Panc1 (cell line): ENCODE data around the gene CBFB. TPM values are rescaled to one million over a fixed set of nuclear protein-coding genes. Genes with fewer than 3 reads are reported as not detected.

Experiments
- ATAC-seq: fragments of 200-7000 bp; cut with Tn5 transposase; 2 replicates; pipeline ENCODE4 v1.9.1; 2020; ENCODE audit warnings: mild to moderate bottlenecking, moderate library complexity
- BruUV-seq: library from RNA; stranded (reverse); fragments of 400-500 nt; replicated peaks from 2 replicates; lab custom pipeline; 2021; lab: Mats Ljungman, UMichigan
- CTCF ChIA-PET: fragments of 300-600 bp; sonication (Branson Sonifier 250); formaldehyde crosslinking; loops from one replicate; lab custom pipeline; 2022; ENCODE audit warnings: antibody characterized with exemption; lab: Charles Lee
- POLR2A ChIA-PET: fragments of 300-600 bp; sonication (Branson Sonifier 250); formaldehyde crosslinking; loops from one replicate; lab custom pipeline; 2022; ENCODE audit warnings: antibody characterized with exemption; lab: Charles Lee
- DNase-seq: peaks from one replicate; pipeline ENCODE4 v3.0.0-alpha.2; 2010; ENCODE audit warnings: low read depth, low spot score
- H3K27ac ChIP-seq: 2 replicates; pipeline ENCODE4 v1.5.1; 2011; ENCODE audit warnings: mild to moderate bottlenecking, low read length, inconsistent platforms
- H3K27me3 ChIP-seq: fragments of 200-500 bp; sonication (Bioruptor generic); 2 replicates; pipeline ENCODE4 v1.6.0; 2014; ENCODE audit warnings: low read length, inconsistent platforms; ENCODE audit not compliant: control insufficient read depth, insufficient read depth
- H3K36me3 ChIP-seq: fragments of 200-500 bp; sonication (Bioruptor generic); 2 replicates; pipeline ENCODE4 v1.5.1; 2014; ENCODE audit warnings: inconsistent platforms, mild to moderate bottlenecking, low read length, moderate library complexity; ENCODE audit not compliant: control insufficient read depth, insufficient read depth
- H3K4me1 ChIP-seq: 2 replicates; pipeline ENCODE4 v1.5.1; 2011; ENCODE audit warnings: inconsistent platforms, mild to moderate bottlenecking, low read length, moderate library complexity; ENCODE audit not compliant: control insufficient read depth, insufficient read depth
- H3K4me3 ChIP-seq, 2 experiments: 2 replicates each; pipeline ENCODE4 v1.5.1; 2011 to 2012; ENCODE audit warnings: low read depth in 2 of 2, low read length in 2 of 2, mild to moderate bottlenecking in 2 of 2, inconsistent platforms in 1 of 2, moderate library complexity in 1 of 2
- H3K9me3 ChIP-seq: fragments of 200-500 bp; sonication (Bioruptor generic); 2 replicates; pipeline ENCODE4 v1.5.1; 2014; ENCODE audit warnings: low read depth, mild to moderate bottlenecking, inconsistent platforms, low read length, moderate library complexity; ENCODE audit not compliant: control insufficient read depth, insufficient read depth
- CTCF ChIP-seq: fragments of 450-650 bp; IDR thresholded peaks from 2 replicates; pipeline ENCODE4 v1.5.1; 2017; ENCODE audit warnings: mild to moderate bottlenecking
- POLR2AphosphoS5 ChIP-seq: IDR thresholded peaks from 2 replicates; pipeline ENCODE4 v1.6.1; 2012; ENCODE audit warnings: mild to moderate bottlenecking, low read depth, low read length, moderate library complexity
- SIN3A ChIP-seq: IDR thresholded peaks from 2 replicates; pipeline ENCODE4 v1.6.1; 2012; ENCODE audit warnings: low read depth, mild to moderate bottlenecking, low read length, moderate library complexity, borderline replicate concordance; ENCODE audit not compliant: insufficient read depth
- TCF7L2 ChIP-seq: IDR thresholded peaks from 2 replicates; pipeline ENCODE4 v1.6.1; 2011; ENCODE audit warnings: mild to moderate bottlenecking, low read depth, low read length, inconsistent platforms
- in situ Hi-C: cut with HindIII; loops from 2 replicates; pipeline ENCODE4 v1.10.0; 2016; ENCODE audit warnings: low sequenced_read_pairs, low pct_unique_long_range_greater_than_20kb
- intact Hi-C: fragments of 100-400 bp; cut with micrococcal nuclease; formaldehyde crosslinking; loops from one replicate; pipeline ENCODE4 v1.10.0; 2022; ENCODE audit not compliant: unreplicated experiment
- total RNA-seq: library from RNA; stranded (reverse); gene quantifications from one replicate; pipeline ENCODE4 v1.2.1, GENCODE V29; 2021; ENCODE audit not compliant: unreplicated experiment
- TF ChIP-seq, protein P1 (sequence below), 2 experiments: IDR thresholded peaks; 2 replicates each; pipeline ENCODE4 v1.6.1; 2011 to 2012; ENCODE audit warnings: low read depth in 2 of 2, control low read depth in 1 of 2, low read length in 1 of 2, mild to moderate bottlenecking in 1 of 2, moderate library complexity in 1 of 2; ENCODE audit not compliant: insufficient read depth in 1 of 2

CBFB gene
- total RNA-seq, 1 experiment from 2014 or later = 66.4 TPM

- in situ Hi-C loops (no loop called here), intact Hi-C loops (loop anchor here (5.0 to 10.0 kb wide), 2 partner anchors 90 to 138 kb away; partner anchors contain the start of genes B3GNT9, FBXL8, PHAF1 and TRADD)
- ChIA-PET CTCF (no interaction called here), POLR2A (no interaction called here)
- Histone ChIP-seq H3K27me3 (no peaks in the 10 kb centered on the region), H3K27ac (no peak overlapping the region), H3K4me1 (no peaks in the 10 kb centered on the region), H3K4me3 (no peak overlapping the region), H3K36me3 (no peaks in the 10 kb centered on the region), H3K9me3 (no peaks in the 10 kb centered on the region)
- ATAC-seq = no peak
- no peak for DNase-seq
- TF ChIP-seq CTCF (no peak), TCF7L2 (no peak), POLR2AphosphoS5 (no peak), SIN3A (no peak)
- TF ChIP-seq, protein P1, sequence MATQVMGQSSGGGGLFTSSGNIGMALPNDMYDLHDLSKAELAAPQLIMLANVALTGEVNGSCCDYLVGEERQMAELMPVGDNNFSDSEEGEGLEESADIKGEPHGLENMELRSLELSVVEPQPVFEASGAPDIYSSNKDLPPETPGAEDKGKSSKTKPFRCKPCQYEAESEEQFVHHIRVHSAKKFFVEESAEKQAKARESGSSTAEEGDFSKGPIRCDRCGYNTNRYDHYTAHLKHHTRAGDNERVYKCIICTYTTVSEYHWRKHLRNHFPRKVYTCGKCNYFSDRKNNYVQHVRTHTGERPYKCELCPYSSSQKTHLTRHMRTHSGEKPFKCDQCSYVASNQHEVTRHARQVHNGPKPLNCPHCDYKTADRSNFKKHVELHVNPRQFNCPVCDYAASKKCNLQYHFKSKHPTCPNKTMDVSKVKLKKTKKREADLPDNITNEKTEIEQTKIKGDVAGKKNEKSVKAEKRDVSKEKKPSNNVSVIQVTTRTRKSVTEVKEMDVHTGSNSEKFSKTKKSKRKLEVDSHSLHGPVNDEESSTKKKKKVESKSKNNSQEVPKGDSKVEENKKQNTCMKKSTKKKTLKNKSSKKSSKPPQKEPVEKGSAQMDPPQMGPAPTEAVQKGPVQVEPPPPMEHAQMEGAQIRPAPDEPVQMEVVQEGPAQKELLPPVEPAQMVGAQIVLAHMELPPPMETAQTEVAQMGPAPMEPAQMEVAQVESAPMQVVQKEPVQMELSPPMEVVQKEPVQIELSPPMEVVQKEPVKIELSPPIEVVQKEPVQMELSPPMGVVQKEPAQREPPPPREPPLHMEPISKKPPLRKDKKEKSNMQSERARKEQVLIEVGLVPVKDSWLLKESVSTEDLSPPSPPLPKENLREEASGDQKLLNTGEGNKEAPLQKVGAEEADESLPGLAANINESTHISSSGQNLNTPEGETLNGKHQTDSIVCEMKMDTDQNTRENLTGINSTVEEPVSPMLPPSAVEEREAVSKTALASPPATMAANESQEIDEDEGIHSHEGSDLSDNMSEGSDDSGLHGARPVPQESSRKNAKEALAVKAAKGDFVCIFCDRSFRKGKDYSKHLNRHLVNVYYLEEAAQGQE (IDR thresholded peaks at IDR 0.05; ENCODE audit: insufficient read depth in 1 of 2, low read depth in 2 of 2, low read length in 1 of 2) = no peak
- BruUV-seq = no TSS peak
These were observed 12.1 kb upstream of the CBFB start for GRCh38 chr16:67016681-67017420.

GRCh38 chr16:67017421-67017750 is 11.6 kb upstream of the CBFB start:
- BruUV-seq = no TSS peak

More at GRCh38 chr16:67017421-67017750, 11.6 kb upstream of the CBFB start:
- in situ Hi-C loops (no loop called here), intact Hi-C loops (loop anchor here (5.0 to 10.0 kb wide), 2 partner anchors 90 to 137 kb away; partner anchors contain the start of genes B3GNT9, FBXL8, PHAF1 and TRADD)
- Histone ChIP-seq H3K36me3 (no peaks in the 10 kb centered on the region), H3K27me3 (no peaks in the 10 kb centered on the region), H3K27ac (no peak overlapping the region), H3K4me1 (no peaks in the 10 kb centered on the region; the same call in 1 of the 2 replicates), H3K4me3 (no peak overlapping the region), H3K9me3 (no peaks in the 10 kb centered on the region)
- CTCF ChIA-PET = interaction anchor here (0.8 to 1.0 kb wide), 3 partner anchors 10 to 175 kb away, joined by 3 to 5 read pairs (median 3); no protein-coding TSS in a partner anchor
- DNase-seq (no peak), ATAC-seq (no peak)
- POLR2A ChIA-PET = no interaction called here
- TF ChIP-seq SIN3A = no peak
- no peak for TF ChIP-seq POLR2AphosphoS5
- no peak for TF ChIP-seq TCF7L2
- no peak for TF ChIP-seq CTCF
- TF ChIP-seq, protein P1 (IDR thresholded peaks at IDR 0.05; ENCODE audit: insufficient read depth in 1 of 2, low read depth in 2 of 2, low read length in 1 of 2) = no peak
